ENCODE measurements around the gene C1QTNF9. TPM values are rescaled to one million over a fixed set of nuclear protein-coding genes. Genes with fewer than 3 reads are reported as not detected.

The C1QTNF9 gene
- total and polyA plus RNA-seq, 2 of the 8 experiments (the other 6 are each of a cell fraction or from before 2014, with no cell fraction given), result not detected

DNA sequence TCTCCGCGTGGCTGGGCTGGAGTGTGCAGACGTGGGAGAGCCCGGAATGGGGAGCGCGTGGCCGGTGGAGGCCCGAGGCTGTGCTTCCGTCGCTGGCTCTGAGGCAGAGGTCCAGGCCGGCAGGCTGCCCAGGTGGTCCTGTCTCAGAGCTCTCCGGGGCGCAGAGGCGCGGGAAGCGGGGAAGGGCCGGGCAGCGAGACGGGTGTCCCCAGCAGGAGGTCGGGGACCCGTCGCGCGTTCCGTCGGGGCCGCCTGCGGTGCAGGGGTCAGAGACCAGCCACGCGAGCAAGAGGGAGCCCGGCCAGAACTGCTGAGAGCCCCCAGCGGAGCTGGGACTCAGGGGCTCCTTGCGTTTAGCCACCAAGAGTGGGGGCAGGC, 1.3 kb upstream of the C1QTNF9 start (continued):
- TF ChIP-seq, protein P1, sequence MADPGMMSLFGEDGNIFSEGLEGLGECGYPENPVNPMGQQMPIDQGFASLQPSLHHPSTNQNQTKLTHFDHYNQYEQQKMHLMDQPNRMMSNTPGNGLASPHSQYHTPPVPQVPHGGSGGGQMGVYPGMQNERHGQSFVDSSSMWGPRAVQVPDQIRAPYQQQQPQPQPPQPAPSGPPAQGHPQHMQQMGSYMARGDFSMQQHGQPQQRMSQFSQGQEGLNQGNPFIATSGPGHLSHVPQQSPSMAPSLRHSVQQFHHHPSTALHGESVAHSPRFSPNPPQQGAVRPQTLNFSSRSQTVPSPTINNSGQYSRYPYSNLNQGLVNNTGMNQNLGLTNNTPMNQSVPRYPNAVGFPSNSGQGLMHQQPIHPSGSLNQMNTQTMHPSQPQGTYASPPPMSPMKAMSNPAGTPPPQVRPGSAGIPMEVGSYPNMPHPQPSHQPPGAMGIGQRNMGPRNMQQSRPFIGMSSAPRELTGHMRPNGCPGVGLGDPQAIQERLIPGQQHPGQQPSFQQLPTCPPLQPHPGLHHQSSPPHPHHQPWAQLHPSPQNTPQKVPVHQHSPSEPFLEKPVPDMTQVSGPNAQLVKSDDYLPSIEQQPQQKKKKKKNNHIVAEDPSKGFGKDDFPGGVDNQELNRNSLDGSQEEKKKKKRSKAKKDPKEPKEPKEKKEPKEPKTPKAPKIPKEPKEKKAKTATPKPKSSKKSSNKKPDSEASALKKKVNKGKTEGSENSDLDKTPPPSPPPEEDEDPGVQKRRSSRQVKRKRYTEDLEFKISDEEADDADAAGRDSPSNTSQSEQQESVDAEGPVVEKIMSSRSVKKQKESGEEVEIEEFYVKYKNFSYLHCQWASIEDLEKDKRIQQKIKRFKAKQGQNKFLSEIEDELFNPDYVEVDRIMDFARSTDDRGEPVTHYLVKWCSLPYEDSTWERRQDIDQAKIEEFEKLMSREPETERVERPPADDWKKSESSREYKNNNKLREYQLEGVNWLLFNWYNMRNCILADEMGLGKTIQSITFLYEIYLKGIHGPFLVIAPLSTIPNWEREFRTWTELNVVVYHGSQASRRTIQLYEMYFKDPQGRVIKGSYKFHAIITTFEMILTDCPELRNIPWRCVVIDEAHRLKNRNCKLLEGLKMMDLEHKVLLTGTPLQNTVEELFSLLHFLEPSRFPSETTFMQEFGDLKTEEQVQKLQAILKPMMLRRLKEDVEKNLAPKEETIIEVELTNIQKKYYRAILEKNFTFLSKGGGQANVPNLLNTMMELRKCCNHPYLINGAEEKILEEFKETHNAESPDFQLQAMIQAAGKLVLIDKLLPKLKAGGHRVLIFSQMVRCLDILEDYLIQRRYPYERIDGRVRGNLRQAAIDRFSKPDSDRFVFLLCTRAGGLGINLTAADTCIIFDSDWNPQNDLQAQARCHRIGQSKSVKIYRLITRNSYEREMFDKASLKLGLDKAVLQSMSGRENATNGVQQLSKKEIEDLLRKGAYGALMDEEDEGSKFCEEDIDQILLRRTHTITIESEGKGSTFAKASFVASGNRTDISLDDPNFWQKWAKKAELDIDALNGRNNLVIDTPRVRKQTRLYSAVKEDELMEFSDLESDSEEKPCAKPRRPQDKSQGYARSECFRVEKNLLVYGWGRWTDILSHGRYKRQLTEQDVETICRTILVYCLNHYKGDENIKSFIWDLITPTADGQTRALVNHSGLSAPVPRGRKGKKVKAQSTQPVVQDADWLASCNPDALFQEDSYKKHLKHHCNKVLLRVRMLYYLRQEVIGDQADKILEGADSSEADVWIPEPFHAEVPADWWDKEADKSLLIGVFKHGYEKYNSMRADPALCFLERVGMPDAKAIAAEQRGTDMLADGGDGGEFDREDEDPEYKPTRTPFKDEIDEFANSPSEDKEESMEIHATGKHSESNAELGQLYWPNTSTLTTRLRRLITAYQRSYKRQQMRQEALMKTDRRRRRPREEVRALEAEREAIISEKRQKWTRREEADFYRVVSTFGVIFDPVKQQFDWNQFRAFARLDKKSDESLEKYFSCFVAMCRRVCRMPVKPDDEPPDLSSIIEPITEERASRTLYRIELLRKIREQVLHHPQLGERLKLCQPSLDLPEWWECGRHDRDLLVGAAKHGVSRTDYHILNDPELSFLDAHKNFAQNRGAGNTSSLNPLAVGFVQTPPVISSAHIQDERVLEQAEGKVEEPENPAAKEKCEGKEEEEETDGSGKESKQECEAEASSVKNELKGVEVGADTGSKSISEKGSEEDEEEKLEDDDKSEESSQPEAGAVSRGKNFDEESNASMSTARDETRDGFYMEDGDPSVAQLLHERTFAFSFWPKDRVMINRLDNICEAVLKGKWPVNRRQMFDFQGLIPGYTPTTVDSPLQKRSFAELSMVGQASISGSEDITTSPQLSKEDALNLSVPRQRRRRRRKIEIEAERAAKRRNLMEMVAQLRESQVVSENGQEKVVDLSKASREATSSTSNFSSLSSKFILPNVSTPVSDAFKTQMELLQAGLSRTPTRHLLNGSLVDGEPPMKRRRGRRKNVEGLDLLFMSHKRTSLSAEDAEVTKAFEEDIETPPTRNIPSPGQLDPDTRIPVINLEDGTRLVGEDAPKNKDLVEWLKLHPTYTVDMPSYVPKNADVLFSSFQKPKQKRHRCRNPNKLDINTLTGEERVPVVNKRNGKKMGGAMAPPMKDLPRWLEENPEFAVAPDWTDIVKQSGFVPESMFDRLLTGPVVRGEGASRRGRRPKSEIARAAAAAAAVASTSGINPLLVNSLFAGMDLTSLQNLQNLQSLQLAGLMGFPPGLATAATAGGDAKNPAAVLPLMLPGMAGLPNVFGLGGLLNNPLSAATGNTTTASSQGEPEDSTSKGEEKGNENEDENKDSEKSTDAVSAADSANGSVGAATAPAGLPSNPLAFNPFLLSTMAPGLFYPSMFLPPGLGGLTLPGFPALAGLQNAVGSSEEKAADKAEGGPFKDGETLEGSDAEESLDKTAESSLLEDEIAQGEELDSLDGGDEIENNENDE (IDR thresholded peaks at IDR 0.05; ENCODE audit: insufficient replicate concordance, low read length), result no peak
- no peak for TF ChIP-seq CHD1 (IDR thresholded peaks at IDR 0.05; ENCODE audit: low read depth, low read length)
- TF ChIP-seq, protein P2, sequence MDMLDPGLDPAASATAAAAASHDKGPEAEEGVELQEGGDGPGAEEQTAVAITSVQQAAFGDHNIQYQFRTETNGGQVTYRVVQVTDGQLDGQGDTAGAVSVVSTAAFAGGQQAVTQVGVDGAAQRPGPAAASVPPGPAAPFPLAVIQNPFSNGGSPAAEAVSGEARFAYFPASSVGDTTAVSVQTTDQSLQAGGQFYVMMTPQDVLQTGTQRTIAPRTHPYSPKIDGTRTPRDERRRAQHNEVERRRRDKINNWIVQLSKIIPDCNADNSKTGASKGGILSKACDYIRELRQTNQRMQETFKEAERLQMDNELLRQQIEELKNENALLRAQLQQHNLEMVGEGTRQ (IDR thresholded peaks at IDR 0.05; ENCODE audit: low read length), result no peak
- no peak for TF ChIP-seq HDAC6 (IDR thresholded peaks at IDR 0.05; ENCODE audit: low read depth, low read length)
- TF ChIP-seq RFX5 (IDR thresholded peaks at IDR 0.05; ENCODE audit: borderline replicate concordance, low read depth, low read length), result no peak
- TF ChIP-seq MAFK (IDR thresholded peaks at IDR 0.05; ENCODE audit: low read depth, low read length), result no peak
- TF ChIP-seq RXRA (IDR thresholded peaks at IDR 0.05; ENCODE audit: insufficient read depth, low read depth, low read length), result no peak
- no peak for TF ChIP-seq GABPA (IDR thresholded peaks at IDR 0.05; ENCODE audit: borderline replicate concordance, insufficient read depth, low read length)
- no peak for TF ChIP-seq SP2 (IDR thresholded peaks at IDR 0.05; ENCODE audit: low read length)
- TF ChIP-seq TAF7 (optimal IDR thresholded peaks at IDR 0.05; ENCODE audit: borderline replicate concordance, low read depth, low read length), result no peak
- no peak for TF ChIP-seq SRF (IDR thresholded peaks at IDR 0.05; ENCODE audit: low read depth, low read length)
